ENCODE data around the gene FBXO33.

DNA sequence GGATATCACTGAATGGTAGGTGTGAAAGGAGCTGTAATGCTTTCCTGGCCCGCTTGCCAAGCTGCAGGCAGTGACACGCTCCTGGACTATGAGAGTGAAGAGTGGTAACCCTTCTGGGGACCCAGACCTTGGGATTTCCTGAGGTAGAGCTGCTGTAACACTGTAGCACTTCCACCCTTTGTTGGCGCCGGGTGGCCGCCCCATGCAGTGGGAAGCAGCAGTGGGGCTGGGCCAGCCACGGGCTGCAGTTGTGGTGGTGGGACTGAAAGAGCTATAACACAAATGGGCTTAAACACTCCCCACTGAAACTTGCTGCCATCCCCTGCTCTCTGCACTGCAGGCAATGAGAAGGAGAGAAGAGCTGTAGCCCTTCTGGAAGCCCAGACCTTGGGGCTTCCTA lies 9.6 kb upstream of the FBXO33 start:
- TF ChIP-seq POLR2A (IDR thresholded peaks at IDR 0.05) (no peak), CTCF (IDR thresholded peaks at IDR 0.05) (no peak), EP300 (IDR thresholded peaks at IDR 0.05) (no peak)
